HepG2 (cell line): ENCODE measurements around the gene ELP5. TPM values are rescaled to one million over a fixed set of nuclear protein-coding genes. Genes with fewer than 3 reads are reported as not detected.

Experiments used
- ATF2 ChIP-seq: sonication (generic); formaldehyde crosslinking; IDR thresholded peaks from 2 replicates; pipeline ENCODE4 v1.4.0; 2020; ENCODE audit warnings: missing genetic modification reagents
- ATF5 ChIP-seq: sonication (generic); formaldehyde crosslinking; IDR thresholded peaks from 2 replicates; pipeline ENCODE4 v1.4.0; 2020; ENCODE audit warnings: mild to moderate bottlenecking, low read depth, missing genetic modification reagents
- ETV6 ChIP-seq: sonication (generic); formaldehyde crosslinking; conservative IDR thresholded peaks from 2 replicates; pipeline ENCODE4 v1.4.0; 2020; ENCODE audit warnings: missing genetic modification reagents
- KLF15 ChIP-seq: sonication (generic); formaldehyde crosslinking; IDR thresholded peaks from 2 replicates; pipeline ENCODE4 v1.8.1; 2023; ENCODE audit warnings: borderline replicate concordance, mild to moderate bottlenecking, inconsistent platforms, missing genetic modification reagents, mixed read lengths
- ZBTB21 ChIP-seq: sonication (generic); formaldehyde crosslinking; IDR thresholded peaks from 2 replicates; pipeline ENCODE4 v1.4.0; 2020; ENCODE audit warnings: missing genetic modification reagents
- ZNF205 ChIP-seq: IDR thresholded peaks from 2 replicates; pipeline ENCODE4 v1.6.1; 2018; ENCODE audit warnings: missing biosample characterization, missing genetic modification reagents
- polyA plus RNA-seq, 8 experiments: library from polyadenylated mRNA; depleted of rRNA in 3 of 8; stranded (reverse) in 7 of 8; unstranded in 1 of 8; fragments of >200 nt; fragmentation: Illumina TruSeq in 4 of 8; extraction: Trizol in 4 of 8; gene quantifications; 2 replicates each; pipeline versions ENCODE4 v1.2.1 to v1.2.3, GENCODE V29; 2011 to 2016; ENCODE audit warnings: low read depth in 4 of 8, missing spikeins in 1 of 8, mixed read lengths in 1 of 8; ENCODE audit not compliant: insufficient read depth in 1 of 8
- total RNA-seq, 5 experiments: library from RNA; depleted of rRNA; stranded (reverse); fragments of >200 nt; fragmentation: Illumina TruSeq; extraction: Trizol; gene quantifications; 2 replicates each; pipeline ENCODE4 v1.2.3, GENCODE V29; 2016; ENCODE audit warnings: low read depth in 1 of 5
- TF ChIP-seq, protein P1 (sequence below): sonication (generic); formaldehyde crosslinking; IDR thresholded peaks from 2 replicates; pipeline ENCODE4 v1.5.0; 2020; ENCODE audit warnings: mild to moderate bottlenecking, missing genetic modification reagents

The ELP5 gene
- total and polyA plus RNA-seq, 2 of the 13 experiments (the other 11 are each of a cell fraction or from before 2014, with no cell fraction given): 67.6 to 69.8 TPM

DNA sequence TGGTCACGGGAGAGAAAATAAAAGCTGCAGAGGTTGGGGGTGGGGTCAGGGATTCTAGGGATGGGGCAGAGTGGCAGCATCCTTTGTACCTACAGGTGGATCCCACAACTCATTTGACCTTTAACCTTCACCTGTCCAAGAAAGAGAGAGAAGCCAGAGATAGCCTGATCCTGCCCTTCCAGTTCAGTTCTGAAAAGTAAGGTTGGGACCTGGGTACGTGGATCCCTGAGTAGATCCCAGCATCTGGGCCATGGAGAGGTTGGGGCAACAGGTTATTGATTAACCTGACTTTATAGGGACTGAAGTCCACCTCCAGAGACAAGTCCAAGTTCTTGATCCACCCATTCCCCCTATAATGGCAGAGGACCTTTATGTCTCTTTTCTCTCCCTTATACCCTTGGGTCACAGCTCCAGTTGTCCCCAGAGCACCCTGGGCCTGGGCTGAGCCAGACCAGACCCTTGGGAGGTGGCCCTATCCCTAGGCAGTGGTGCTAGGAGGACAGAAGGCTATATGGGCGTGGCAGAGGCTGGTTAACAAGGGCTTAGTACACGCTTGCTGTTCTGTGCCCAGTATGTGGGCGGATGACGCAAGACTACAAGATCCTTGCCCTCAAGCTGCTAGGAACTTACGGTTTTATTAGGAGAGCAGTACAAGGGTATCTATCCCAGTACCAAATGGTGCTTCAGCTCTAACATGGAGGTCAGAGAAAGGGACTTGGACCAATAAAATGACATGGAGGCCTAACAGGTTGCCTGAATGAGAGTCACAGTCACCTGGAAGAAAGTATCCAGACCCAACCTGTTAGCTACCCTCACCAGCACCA lies 6.9 kb downstream of the ELP5 start (continued):
- TF ChIP-seq ATF2 (CRISPR knock-in tag): no peak; the same call in none of the 2 replicates
- peak; percentile 40; the same call in 1 of the 2 replicates for TF ChIP-seq ZNF205 (CRISPR knock-in tag)
- TF ChIP-seq ZBTB21 (CRISPR knock-in tag): no peak
- TF ChIP-seq KLF15 (CRISPR knock-in tag): no peak
- TF ChIP-seq ETV6 (CRISPR knock-in tag): no peak
- no peak for TF ChIP-seq ATF5 (CRISPR knock-in tag)
- TF ChIP-seq, protein P1, sequence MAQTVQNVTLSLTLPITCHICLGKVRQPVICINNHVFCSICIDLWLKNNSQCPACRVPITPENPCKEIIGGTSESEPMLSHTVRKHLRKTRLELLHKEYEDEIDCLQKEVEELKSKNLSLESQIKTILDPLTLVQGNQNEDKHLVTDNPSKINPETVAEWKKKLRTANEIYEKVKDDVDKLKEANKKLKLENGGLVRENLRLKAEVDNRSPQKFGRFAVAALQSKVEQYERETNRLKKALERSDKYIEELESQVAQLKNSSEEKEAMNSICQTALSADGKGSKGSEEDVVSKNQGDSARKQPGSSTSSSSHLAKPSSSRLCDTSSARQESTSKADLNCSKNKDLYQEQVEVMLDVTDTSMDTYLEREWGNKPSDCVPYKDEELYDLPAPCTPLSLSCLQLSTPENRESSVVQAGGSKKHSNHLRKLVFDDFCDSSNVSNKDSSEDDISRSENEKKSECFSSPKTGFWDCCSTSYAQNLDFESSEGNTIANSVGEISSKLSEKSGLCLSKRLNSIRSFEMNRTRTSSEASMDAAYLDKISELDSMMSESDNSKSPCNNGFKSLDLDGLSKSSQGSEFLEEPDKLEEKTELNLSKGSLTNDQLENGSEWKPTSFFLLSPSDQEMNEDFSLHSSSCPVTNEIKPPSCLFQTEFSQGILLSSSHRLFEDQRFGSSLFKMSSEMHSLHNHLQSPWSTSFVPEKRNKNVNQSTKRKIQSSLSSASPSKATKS: no peak
